ENCODE results near the gene GJB3.
"Not testable (repeated sequence)": the region's sequence is repeated elsewhere in the genome, so short reads cannot be mapped to it uniquely, and the experiment has no call there.

The GJB3 gene

DNA sequence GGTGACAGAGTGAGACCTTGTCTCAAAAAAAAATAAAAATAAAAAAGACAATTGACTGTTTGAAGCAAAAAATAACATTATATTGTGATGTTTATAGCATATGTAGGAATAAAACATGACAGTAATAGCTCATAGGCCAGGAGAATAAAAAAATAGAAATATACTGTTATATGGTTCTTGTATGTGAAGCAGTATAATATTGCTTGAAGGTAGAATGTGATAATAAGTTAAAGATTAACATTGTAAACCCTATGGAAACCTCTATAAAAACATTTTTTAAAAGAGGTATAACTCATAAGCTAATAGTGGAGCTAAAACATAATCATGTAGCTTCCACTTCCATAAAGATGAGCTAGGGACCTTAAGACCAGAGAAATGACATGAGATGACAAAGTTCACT lies 35.3 kb downstream of the GJB3 start:
- DNase-seq (ENCODE audit: extremely low read depth, low read depth): no peak

DNA sequence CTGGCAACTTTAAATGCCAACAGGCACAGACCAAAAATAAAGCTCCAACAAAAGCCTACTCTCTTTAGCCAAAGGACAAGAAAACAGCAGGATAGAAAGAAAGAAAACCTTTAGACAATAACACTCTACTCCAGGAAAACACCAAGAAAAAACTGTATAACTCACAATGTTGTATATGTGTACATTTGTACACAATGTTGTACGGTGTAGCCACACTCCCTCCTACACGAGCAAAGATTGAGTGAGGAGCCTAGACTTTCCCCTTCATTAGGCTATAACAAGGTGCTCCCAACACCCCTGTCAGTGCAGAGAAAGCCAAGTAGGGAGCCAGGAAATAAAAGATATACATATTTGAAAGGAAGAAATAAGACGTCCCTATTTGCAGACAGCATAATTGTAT lies 35.8 kb downstream of the GJB3 start:
- no peak for DNase-seq (ENCODE audit: extremely low read depth, low read depth)
- TF ChIP-seq, protein P1, sequence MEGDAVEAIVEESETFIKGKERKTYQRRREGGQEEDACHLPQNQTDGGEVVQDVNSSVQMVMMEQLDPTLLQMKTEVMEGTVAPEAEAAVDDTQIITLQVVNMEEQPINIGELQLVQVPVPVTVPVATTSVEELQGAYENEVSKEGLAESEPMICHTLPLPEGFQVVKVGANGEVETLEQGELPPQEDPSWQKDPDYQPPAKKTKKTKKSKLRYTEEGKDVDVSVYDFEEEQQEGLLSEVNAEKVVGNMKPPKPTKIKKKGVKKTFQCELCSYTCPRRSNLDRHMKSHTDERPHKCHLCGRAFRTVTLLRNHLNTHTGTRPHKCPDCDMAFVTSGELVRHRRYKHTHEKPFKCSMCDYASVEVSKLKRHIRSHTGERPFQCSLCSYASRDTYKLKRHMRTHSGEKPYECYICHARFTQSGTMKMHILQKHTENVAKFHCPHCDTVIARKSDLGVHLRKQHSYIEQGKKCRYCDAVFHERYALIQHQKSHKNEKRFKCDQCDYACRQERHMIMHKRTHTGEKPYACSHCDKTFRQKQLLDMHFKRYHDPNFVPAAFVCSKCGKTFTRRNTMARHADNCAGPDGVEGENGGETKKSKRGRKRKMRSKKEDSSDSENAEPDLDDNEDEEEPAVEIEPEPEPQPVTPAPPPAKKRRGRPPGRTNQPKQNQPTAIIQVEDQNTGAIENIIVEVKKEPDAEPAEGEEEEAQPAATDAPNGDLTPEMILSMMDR (IDR thresholded peaks at IDR 0.05; ENCODE audit: low read depth, low read length): no peak

More for the DNA sequence above, 35.3 kb downstream of the GJB3 start:
- TF ChIP-seq, protein P1 (IDR thresholded peaks at IDR 0.05; ENCODE audit: low read depth, low read length): no peak

DNA sequence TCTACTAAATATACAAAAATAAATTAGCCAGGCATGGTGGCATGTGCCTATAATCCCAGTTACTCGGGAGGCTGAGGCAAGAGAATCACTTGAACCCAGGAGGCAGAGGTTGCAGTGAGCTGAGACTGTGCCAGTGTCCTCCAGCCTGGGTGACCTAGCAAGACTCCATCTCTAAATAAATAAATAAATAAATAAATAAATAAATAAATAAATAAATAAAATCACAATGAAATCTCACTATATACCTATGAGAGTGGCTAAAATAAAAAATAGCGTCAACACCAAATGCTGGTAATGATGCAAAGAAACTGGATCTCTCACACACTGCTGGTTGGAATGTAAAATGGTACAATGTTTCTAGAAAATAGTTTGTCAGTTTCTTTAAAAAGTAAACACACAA lies 37.8 kb downstream of the GJB3 start:
- DNase-seq (ENCODE audit: extremely low read depth, low read depth): not testable (repeated sequence)

DNA sequence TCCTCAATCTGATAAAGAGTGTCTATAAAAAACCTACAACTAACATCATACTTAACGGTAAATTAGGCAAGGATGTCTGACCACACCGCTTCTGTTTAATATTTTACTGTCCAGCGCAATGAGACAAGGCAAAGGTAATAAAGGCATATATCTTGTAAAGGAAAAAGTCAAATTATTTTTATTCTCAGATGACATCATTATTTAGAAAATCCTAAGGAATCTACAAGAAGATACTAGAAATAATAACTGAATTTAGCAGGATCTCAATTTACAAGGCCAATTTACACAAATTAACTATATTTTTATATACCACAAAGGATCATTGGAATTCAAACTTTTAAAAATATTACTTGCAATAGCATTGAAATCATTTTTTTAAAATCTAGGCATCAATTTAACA lies 41.2 kb downstream of the GJB3 start:
- DNase-seq (ENCODE audit: extremely low read depth, low read depth): no peak
- TF ChIP-seq, protein P1 (IDR thresholded peaks at IDR 0.05; ENCODE audit: low read depth, low read length): no peak

DNA sequence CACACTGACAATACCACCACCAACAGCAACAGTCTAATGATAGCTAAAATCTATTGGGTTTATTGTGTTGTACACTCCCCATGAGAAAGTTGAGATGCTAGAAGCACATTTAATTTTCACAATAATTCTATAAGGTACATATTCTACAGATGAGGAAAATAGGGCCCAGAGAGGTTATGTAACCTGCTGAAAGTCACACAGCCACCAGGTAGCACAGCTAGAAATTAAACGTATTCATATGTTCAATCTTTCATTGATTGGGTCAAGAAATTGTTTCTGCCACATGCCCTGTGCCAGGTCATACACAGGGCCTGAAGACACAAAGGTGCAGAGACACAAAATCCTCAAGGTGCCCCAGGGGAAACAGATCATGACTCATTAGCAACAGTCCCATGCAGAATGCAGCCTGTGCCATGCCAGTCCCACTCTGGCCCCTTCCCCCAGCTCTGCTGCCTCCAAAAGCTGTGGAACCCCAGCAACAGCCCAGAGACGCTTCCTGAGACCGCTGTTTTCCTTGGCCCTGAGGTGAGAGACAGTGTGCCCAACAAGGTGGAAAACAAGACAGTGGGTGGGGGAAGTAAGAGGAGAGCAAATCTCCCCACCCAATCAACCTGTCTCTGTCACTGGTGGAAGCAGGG lies 43.9 kb downstream of the GJB3 start:
- TF ChIP-seq, protein P1 (IDR thresholded peaks at IDR 0.05; ENCODE audit: low read depth, low read length): no peak
- DNase-seq (ENCODE audit: extremely low read depth, low read depth): no peak

DNA sequence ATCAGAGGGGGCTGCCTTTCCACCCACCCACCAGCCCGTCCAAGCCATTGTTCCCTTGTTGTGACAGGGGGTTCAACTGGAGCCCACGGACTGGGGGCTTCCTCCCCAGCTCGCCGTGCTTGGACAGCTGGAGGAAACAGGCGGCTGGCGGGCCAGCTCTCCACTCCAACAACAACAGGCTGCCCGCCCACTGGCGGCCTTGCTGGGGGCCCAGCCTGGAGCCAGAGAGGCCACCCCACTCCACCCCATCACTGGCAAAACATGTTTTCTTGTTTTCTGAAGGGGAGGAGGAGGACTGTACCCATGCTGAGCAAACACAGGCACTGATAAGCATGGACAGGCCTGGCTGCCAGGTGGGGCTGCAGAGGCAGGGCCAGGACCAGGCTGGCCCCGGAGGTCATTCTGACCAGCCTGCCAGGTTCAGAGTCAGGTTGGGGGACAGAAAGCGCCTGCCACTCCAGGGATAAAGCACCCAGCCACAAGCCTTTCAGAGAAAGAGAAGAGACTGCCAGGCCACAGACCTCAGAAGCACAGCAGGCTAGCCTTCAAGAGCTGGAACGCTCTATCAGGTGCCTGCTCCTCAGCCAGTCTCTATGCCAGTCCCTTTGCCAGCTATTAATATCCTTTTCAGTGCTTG lies 44.6 kb downstream of the GJB3 start:
- TF ChIP-seq, protein P1 (IDR thresholded peaks at IDR 0.05; ENCODE audit: low read depth, low read length): no peak
- no peak for DNase-seq (ENCODE audit: extremely low read depth, low read depth)

DNA sequence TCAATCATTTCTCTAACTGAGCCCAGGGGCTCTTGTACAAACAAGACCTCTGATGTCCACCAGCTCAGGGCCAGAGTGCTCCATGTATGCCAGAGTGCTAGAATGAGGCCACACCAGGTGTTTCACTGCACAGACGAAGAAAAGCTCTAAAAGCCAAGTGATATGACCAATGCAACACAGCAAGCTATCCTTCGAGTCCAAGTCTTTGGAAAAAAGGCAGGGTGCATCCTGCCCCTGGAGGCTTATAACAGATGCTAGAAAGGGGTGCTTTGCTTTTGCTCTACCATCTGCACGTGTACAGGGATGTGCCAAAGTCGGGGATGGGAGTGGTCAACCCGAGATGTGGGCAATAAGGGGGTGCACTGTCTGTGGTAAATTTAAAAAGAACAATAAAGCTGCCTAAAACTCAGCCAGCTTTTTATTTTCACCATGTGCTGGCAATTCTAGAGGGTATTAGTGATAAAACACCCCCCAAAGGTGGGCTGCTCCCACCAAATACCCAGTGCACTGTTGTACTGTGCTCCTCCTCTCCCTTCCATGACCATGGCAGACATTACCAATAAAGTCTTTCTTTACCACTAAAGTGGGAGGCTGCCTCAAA lies 46.4 kb downstream of the GJB3 start:
- TF ChIP-seq, protein P1 (IDR thresholded peaks at IDR 0.05; ENCODE audit: low read depth, low read length): no peak
- no peak for DNase-seq (ENCODE audit: extremely low read depth, low read depth)
